H54 (cell line): Measurements from ENCODE around the gene SMPDL3A.

Experiments used
- DNase-seq: peaks from one replicate; pipeline ENCODE4 v3.0.0; 2011; ENCODE audit warnings: low spot score, mixed read lengths; ENCODE audit not compliant: insufficient read length
- FAIRE-seq: peaks from 3 replicates; lab custom pipeline; 2011; peaks lifted over from hg19 to GRCh38; lab: Jason Lieb, UNC
- POLR2A ChIP-seq: IDR thresholded peaks from 2 replicates; pipeline ENCODE4 v1.6.1; 2011; ENCODE audit warnings: low read depth, mild to moderate bottlenecking, low read length

Gene SMPDL3A

GRCh38 chr6:122785891-122786290 lies 3.2 kb upstream of the SMPDL3A start:
- no peak for TF ChIP-seq POLR2A
- FAIRE-seq (no peak), DNase-seq (no peak)

GRCh38 chr6:122787721-122788120 lies 1.3 kb upstream of the SMPDL3A start:
- DNase-seq: no peak
- FAIRE-seq: no peak
- no peak for TF ChIP-seq POLR2A

GRCh38 chr6:122788208-122788607 lies 850 bp upstream of the SMPDL3A start:
- DNase-seq (no peak), FAIRE-seq (no peak)
- no peak for TF ChIP-seq POLR2A

- FAIRE-seq (no peak), DNase-seq (no peak)
Measured at GRCh38 chr6:122788663-122789181, 336 bp upstream of the SMPDL3A start.

GRCh38 chr6:122790028-122790422 lies 967 bp downstream of the SMPDL3A start:
- no peak for TF ChIP-seq POLR2A
- FAIRE-seq: no peak
- no peak for DNase-seq

More at GRCh38 chr6:122788663-122789181, 336 bp upstream of the SMPDL3A start:
- TF ChIP-seq POLR2A: no peak

GRCh38 chr6:122790423-122791309 lies 1.6 kb downstream of the SMPDL3A start:
- DNase-seq (no peak), FAIRE-seq (no peak)
- TF ChIP-seq POLR2A: no peak

GRCh38 chr6:122791310-122791679 lies 2.2 kb downstream of the SMPDL3A start:
- FAIRE-seq (no peak), DNase-seq (no peak)
- no peak for TF ChIP-seq POLR2A

GRCh38 chr6:122792766-122793165 lies 3.7 kb downstream of the SMPDL3A start:
- no peak for TF ChIP-seq POLR2A
- no peak for FAIRE-seq
- no peak for DNase-seq

- FAIRE-seq: no peak
- no peak for TF ChIP-seq POLR2A
Measured at GRCh38 chr6:122797537-122797936, 8.5 kb downstream of the SMPDL3A start.

GRCh38 chr6:122798099-122798641 lies 9.1 kb downstream of the SMPDL3A start:
- no peak for TF ChIP-seq POLR2A
- FAIRE-seq: peak; percentile 81
- peak; percentile 4 for DNase-seq

More at GRCh38 chr6:122797537-122797936, 8.5 kb downstream of the SMPDL3A start:
- no peak for DNase-seq

GRCh38 chr6:122799140-122799745 lies 10.2 kb downstream of the SMPDL3A start:
- FAIRE-seq: no peak
- no peak for DNase-seq
- no peak for TF ChIP-seq POLR2A

- FAIRE-seq: no peak
- DNase-seq: no peak
- TF ChIP-seq POLR2A: no peak
Measured at GRCh38 chr6:122799916-122800686, 11.0 kb downstream of the SMPDL3A start.

GRCh38 chr6:122800906-122801305 lies 11.8 kb downstream of the SMPDL3A start:
- FAIRE-seq (no peak), DNase-seq (no peak)
- TF ChIP-seq POLR2A: no peak
